GM12874 (cell line): Measurements from ENCODE around the gene MYORG.

ENCODE experiments used
- TF ChIP-seq, protein P1 (sequence below): IDR thresholded peaks from 2 replicates; pipeline ENCODE4 v1.5.1; 2011; ENCODE audit warnings: low read depth, mild to moderate bottlenecking, control low read depth, low read length, moderate library complexity; ENCODE audit not compliant: insufficient read depth

MYORG gene

DNA sequence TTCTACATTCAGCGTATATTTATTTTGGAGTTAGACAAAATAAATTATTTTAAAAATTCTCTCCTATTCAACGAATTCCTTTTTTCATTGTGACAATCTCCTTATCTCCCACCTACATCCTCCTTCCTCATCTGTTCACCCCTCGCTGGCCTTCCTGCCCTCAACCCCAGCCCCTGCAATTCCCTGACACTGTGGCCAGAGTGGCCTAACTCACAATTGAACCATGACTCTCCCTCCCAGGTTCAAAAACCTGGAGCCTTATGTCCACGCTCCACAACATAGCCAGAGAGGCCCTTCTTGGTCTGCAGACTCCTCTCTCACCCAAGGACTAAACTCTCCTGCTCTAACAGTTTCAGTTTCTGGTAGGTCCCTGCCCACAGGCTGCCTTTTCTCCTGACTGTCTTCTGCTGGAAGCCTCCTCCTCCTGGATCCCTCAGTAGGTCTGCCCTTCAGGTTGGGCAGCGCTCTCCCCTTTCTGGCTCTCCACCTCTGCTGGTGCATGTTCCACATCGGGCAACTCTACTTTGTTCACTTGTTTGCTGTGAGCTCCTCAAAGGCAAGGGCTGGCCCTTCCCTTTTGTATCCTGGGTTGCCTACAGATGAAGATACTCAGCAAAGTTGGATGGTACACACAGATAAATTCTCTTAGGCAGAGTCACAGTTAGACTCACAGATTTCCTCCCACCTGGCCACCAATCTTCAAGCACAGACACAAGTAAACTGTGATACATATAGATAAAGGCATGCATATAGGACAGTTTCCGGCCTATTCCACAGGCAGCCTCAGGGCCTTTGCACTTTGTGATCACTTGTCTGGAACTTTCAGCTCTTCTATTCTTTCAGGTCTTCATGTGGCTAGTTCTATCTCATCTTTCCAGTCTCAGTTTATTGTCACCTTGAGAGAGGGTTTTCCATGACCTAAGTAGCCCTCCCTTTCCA, 19.8 kb upstream of the MYORG start:
- TF ChIP-seq, protein P1, sequence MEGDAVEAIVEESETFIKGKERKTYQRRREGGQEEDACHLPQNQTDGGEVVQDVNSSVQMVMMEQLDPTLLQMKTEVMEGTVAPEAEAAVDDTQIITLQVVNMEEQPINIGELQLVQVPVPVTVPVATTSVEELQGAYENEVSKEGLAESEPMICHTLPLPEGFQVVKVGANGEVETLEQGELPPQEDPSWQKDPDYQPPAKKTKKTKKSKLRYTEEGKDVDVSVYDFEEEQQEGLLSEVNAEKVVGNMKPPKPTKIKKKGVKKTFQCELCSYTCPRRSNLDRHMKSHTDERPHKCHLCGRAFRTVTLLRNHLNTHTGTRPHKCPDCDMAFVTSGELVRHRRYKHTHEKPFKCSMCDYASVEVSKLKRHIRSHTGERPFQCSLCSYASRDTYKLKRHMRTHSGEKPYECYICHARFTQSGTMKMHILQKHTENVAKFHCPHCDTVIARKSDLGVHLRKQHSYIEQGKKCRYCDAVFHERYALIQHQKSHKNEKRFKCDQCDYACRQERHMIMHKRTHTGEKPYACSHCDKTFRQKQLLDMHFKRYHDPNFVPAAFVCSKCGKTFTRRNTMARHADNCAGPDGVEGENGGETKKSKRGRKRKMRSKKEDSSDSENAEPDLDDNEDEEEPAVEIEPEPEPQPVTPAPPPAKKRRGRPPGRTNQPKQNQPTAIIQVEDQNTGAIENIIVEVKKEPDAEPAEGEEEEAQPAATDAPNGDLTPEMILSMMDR: no peak

DNA sequence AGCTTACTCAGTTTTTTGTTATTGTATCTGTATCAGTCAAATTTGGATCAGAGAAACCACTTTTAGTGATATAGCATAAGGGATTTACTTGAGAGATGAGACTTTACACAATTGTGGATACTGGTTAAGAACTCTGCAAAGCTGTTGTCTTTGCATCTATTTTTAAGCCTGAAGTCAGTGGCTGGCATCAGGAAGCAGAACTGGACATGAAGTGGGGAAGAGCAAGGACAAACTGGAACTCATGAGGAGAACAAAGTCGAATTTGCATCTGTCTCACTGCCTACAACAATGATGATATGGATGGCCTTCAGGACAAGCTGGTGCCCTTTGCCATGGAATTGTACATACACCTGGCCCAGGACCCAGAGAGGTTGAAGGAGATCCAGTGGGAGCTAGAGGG, 15.8 kb upstream of the MYORG start:
- TF ChIP-seq, protein P1: no peak

DNA sequence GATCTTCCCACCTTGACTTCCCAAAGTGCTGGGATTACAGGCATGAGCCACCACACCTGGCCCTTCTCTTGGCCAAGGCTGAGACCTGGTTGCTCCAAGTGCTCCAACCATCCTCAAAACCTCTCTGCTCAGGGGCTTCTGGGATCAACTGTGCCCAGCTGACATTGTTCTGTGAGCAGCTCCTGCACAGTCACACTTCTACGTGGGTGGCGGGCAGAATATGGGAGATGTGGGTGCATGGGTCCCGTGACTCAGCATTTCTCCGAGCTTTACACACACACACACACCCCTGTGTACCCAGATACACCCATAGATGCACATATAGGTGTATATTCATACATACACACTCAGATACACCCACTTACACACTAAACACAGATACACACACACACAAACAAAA, 10.5 kb upstream of the MYORG start:
- TF ChIP-seq, protein P1: no peak

DNA sequence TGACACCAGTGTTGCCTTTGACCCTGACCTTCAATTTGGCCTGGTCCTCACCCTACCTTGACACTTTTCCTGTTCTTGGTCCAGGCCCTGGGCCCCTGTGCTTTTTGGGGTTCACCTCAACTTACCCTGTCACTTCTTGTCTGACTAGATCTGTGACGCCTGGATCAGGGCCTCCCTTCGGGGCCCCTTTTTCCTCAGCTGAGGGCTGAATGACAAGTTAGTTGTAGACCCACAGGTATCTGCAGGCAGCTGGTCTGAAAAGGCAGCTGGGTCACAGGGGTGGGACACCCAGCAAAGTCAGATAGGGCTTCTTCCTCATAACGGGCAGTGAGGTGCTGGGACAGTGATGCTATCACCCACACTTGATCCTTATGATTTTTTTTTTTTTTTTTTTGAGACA, 10.0 kb upstream of the MYORG start:
- TF ChIP-seq, protein P1: no peak

DNA sequence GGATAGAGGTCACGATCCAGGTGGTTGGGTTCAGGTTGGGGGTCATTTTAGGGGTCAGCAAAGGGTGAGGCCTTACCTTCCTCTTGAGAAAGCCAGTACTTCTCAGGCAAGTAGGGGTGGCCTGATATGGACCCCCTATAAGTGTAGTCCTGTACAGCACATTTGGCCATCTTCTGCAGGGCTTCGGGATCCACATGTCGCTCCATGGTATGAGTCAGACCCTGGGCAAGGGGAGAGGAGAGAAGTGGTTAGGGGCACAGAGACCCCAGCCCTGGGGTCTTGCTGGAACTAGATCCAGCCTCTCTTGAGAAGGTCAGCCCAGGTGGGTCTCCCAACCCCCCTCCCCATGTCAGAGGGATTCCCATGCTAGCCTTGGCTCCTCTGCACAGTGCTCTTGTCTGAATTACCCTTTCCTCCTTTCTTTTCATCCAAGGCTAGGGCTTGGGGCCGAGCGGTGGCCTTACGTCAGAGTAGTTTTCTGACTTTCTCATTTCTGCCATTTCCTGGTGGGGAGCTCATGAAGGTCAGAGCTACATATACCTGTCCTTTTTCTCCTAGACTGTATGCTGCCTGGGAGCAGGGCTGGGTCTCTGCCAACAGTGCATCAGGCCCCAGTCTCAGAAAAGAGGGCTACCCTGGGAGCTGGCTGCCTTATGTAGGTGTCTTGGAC, 9.0 kb upstream of the MYORG start:
- TF ChIP-seq, protein P1: no peak

DNA sequence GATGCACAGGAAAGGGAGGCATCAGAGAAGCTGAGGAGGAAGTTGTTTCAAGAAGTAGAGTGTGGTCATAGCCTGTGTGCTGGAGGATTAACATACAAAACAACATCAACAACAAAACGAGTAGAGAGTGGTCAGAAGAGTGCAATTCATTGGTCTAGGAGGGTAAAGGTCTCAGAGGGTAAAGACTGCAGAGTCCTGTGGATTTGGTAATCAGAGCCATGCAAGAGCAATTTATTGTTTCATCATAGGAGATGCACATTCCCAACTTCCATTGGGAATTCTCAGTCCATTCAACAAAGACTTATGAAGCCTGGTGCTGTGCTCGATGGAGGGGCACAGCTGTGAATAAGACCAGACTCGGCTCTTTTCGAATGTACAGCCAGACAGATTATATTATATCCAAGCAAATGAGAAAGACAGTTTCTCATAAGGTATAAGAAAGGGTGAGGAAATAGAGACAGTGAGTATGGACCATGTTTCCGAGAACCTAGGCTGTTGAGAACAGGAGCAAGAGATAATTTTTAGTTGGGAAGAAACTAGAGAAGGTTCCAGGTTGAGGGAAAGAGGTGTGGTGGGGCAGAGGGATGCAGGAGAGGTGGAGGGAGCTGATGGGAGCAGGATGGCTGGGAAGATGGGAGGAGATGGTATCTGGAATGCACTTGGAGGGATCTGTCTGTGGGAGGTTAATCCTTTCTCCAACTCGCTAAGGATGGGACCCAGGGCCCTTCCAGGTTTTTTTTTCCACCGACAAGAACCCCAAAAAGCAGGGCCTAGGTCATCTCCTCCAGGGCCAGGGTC, 7.9 kb upstream of the MYORG start:
- TF ChIP-seq, protein P1: no peak

DNA sequence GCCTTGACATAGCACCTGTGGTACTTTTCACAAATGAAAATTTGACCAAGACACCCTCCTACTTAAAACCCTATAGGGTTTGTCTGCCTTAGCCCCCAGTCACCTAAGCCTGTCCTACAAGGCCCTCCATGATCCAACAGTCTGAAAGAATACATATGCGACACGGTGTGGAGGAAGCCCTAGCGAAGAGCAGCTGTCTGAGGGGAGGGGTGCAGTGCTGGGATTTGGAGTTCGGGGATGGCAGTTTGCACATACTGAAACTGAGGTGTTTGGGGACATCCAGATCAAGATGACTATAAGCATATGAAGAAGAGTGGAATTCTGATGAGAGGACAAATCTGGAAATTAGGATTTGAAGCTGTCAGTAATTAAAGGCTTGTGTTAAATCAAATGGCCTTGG, 7.2 kb upstream of the MYORG start:
- TF ChIP-seq, protein P1: no peak
